Measurements from ENCODE around the gene ZHX3. TPM values are rescaled to one million over a fixed set of nuclear protein-coding genes. Genes with fewer than 3 reads are reported as not detected.

ZHX3 gene
- total and polyA plus RNA-seq, 2 of the 13 experiments (the other 11 are each of a cell fraction or from before 2014, with no cell fraction given) = 8.4 to 11.7 TPM

- intact Hi-C loops (cut with micrococcal nuclease; ENCODE audit: unreplicated experiment) = no loop called here
- H3K27ac ChIP-seq (ENCODE audit: extremely low read length, insufficient read depth, low read length) = no peak overlapping the region
- no peak overlapping the region for H3K4me3 ChIP-seq (replicated peaks in 1 of 3; ENCODE audit: insufficient read depth in 1 of 3, low read depth in 2 of 3, low read length in 3 of 3)
- peaks cover 5% of the 10 kb centered on the region for H3K79me2 ChIP-seq (ENCODE audit: insufficient read depth, low read length)
- no TSS peak for BruUV-seq (replicated peaks)
- H3K4me1 ChIP-seq (ENCODE audit: insufficient read depth, low read length) = peaks cover 22% of the 10 kb centered on the region
- H3K27me3 ChIP-seq (ENCODE audit: control insufficient read depth in 1 of 2, insufficient read depth in 2 of 2, low read length in 2 of 2) = peaks cover 7 to 30% of the 10 kb centered on the region in 2 experiments
- H2AFZ ChIP-seq (ENCODE audit: low read length) = no peak overlapping the region
- no peak for ATAC-seq
- 43% methylated on average over 4 of the region's 4 CpGs for WGBS (ENCODE audit: low lambda C conversion rate)
- H3K9ac ChIP-seq (ENCODE audit: insufficient read depth, low read depth, low read length) = no peak overlapping the region
- H3K4me2 ChIP-seq (ENCODE audit: low read depth, low read length) = no peak overlapping the region
- H3K9me3 ChIP-seq (ENCODE audit: low read length) = no peaks in the 10 kb centered on the region
- in situ Hi-C loops (cut with HindIII; ENCODE audit: extremely low pct_ligation_motif_present, low pct_unique_long_range_greater_than_20kb) = loop anchor here (10.0 kb wide), 2 partner anchors 92 to 202 kb away; partner anchors contain the start of gene PLCG1
- no peak for FAIRE-seq
- ChIA-PET CTCF (ENCODE audit: low intra/inter-chr PET ratio, low total read pairs) (interaction anchor here (3.6 kb wide), 1 partner anchor 202 kb away, joined by 28 read pairs; no protein-coding TSS in a partner anchor), POLR2A (no interaction called here)
- no peaks in the 10 kb centered on the region; the same call in 1 of the 2 replicates for H4K20me1 ChIP-seq (ENCODE audit: insufficient read depth, low read length)
- no peak for DNase-seq (ENCODE audit: low spot score)
- no peaks in the 10 kb centered on the region for H3K36me3 ChIP-seq (replicated peaks in 1 of 2; ENCODE audit: control insufficient read depth in 1 of 2, insufficient read depth in 2 of 2, low read length in 2 of 2)
- TF ChIP-seq TBL1XR1 (IDR thresholded peaks at IDR 0.05; ENCODE audit: borderline replicate concordance, low read length, partially characterized antibody) = no peak
- no peak for TF ChIP-seq ZBTB26 (CRISPR knock-in tag; IDR thresholded peaks at IDR 0.05; ENCODE audit: borderline replicate concordance)
- no peak for TF ChIP-seq ZSCAN12 (CRISPR knock-in tag; IDR thresholded peaks at IDR 0.05)
- TF ChIP-seq ZMYM3 (CRISPR knock-in tag; IDR thresholded peaks at IDR 0.05) = 0 out of 2 replicates have a peak, but pooled peaks have one; percentile 28
- no peak for TF ChIP-seq ZBTB40 (IDR thresholded peaks at IDR 0.05)
- peak; percentile 45; the same call in 1 of the 2 replicates for TF ChIP-seq ZBTB40 (CRISPR knock-in tag; IDR thresholded peaks at IDR 0.05)
- no peak for TF ChIP-seq RBFOX2 (IDR thresholded peaks at IDR 0.05; ENCODE audit: low read depth, low read length)
- 0 out of 2 replicates have a peak, but pooled peaks have one; percentile 46 for TF ChIP-seq FOXO4 (CRISPR knock-in tag; conservative IDR thresholded peaks at IDR 0.05)
- no peak for TF ChIP-seq TRAFD1 (CRISPR knock-in tag; IDR thresholded peaks at IDR 0.05; ENCODE audit: borderline replicate concordance)
Measured at GRCh38 chr20:41336711-41337492, 19.4 kb upstream of the ZHX3 start.
